Measurements from ENCODE around the gene ECHDC3.
A peak's percentile ranks its signal among the peaks of the same experiment; 100 is the strongest.

Gene ECHDC3

DNA sequence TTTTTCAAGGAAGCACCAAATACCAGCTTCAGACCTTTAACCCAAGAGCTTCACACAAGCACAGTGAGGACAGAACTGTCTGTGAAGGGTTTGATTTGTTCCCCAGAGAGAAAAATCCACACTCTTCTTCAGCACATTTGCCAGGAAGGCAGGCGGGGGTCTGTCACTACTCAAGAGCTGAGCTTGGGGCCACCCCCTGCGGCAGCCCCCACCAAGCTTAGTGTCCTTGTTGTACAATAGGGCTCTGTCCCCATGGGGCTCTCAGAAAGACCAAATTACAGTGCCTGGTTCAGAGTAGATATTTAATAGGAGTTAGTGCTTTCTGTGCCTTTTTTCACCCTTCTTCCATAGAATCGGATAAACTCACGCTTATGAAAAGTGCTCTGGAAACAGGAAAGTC lies 12.4 kb downstream of the ECHDC3 start:
- DNase-seq, result no peak

- DNase-seq, result no peak
Measured at GRCh38 chr10:11755512-11756263, 13.5 kb downstream of the ECHDC3 start.

DNA sequence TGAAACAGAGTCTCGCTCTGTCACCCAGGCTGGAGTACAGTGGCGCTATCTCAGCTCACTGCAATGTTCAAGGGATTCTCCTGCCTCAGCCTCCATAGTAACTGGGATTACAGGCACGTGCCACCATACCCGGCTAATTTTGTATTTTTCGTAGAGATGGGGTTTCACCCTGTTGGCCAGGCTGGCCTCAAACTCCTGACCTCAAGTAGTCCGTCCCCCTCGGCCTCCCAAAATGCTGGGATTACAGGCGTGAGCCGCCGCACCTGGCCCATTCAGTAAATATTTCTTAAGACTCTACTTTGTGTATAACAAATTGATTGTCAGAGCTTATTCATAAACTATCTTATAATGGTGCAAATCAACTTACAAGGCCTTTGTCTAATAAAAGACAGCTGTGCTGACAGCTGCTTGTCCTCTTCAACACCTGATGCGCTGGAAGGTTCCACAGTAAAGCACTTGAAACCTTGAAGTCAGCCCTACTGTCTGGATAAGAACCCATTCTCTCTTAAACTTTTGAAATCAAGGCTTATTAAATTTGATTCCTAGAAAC lies 14.7 kb downstream of the ECHDC3 start:
- DNase-seq, result no peak

DNA sequence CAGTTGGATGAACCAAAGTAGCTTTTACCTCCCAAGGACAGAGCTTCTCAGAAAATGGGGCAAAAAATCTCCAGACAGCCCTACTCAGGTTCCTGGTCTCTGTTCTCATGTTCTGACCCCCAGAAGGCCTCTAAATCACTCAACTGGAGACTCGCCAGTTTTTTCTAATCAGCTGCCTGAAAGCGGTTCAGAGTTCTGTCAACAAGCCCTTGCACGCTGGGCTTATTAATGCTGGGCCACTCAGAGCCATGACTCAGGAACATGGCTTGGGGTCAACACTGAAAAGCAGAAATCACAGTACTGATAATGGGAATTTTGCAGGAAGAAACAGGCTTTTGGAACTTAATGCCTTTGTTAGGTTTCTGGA lies 15.3 kb downstream of the ECHDC3 start:
- DNase-seq, result no peak

DNA sequence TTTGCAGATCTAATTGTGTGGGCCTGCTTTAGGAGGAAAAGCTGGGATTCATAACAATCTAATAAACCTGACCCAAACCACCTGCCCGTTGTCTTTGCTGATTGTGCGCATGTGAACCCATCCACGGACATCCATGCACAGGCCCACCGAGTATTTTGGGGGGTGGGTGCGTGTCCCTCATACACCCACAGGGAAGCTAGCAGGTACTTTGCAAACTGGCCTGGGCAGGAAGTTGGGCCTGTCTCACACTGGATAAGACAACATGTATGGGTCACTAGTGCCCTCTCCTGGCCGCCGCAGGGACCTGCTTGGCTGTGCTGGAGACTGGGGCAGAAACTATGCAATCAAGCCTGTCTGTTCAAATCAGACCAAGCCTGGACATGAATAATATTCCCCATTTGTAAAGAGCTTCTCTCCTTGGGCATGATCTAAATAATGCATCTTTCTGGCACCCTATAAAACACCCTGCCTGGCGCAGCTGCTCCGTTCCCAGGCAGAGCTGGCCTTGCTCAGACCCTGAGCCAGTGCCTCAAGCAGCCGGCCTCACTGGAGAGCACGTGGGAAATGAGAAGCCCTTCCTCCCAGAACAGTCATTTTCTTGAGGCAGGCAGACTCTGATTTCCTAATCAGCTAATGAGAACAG lies 15.8 kb downstream of the ECHDC3 start:
- DNase-seq, result peak; percentile 81 to 83

DNA sequence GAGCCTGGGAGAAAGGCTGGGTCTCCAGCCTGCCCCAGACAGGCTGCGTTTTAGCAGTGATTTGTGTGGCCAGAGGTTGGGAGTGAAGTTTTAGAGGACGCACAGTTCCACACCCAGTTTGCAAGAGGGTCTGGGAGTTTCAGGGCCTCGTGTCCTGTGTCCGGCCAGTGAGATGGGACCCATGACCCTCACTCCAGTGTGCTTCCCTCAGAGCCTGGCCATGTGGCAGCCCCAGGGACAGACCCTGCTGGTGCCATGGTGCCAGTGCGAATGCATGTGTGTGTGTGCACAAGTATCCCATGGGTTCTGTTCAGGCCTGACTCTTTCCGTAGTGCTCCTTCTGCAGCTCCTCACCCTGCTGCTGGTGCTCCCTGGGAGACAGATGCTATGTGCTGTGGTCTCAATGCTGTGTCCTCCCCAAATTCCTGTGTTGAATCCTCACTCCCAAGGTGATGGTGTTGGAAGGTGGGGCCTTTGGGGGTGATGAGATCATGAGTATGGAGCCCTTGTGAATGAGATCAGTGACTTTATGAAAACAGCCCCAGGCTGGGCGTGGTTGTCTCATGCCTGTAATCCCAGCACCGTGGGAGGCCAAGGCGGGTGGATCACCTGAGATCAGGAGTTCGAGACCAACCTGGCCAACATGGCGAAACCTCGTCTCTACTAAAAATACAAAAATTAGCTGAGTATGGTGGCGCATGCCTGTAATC lies 16.5 kb downstream of the ECHDC3 start:
- no peak for DNase-seq

GRCh38 chr10:11759347-11759746 lies 17.2 kb downstream of the ECHDC3 start:
- no peak for DNase-seq

- DNase-seq, result no peak
Measured at GRCh38 chr10:11760151-11760550, 18.0 kb downstream of the ECHDC3 start.

- DNase-seq, result no peak
Measured at GRCh38 chr10:11760861-11761260, 18.7 kb downstream of the ECHDC3 start.

DNA sequence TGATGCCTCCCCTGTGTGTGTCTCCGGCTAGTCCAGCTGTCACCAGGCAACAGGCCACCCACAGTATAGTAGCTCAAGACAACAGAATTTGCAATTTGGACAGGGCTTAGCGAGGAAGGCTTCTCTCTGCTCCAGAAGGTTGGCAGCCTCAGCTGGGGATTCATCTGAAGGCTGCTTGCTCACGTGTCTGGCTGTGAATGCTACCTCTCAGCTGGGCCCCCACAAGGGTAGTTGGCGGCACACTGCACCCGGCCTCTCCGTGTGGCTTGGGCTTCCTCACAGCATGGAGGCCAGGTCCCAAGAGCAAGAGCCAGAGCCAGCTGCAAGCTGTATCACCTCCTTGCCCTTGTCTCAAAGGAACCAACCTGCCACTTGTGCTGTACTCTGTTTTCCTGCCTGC lies 19.2 kb downstream of the ECHDC3 start:
- no peak for DNase-seq

GRCh38 chr10:11762706-11763500 lies 20.7 kb downstream of the ECHDC3 start:
- no peak for DNase-seq

GRCh38 chr10:11763501-11763861 lies 21.3 kb downstream of the ECHDC3 start:
- DNase-seq, result no peak

- DNase-seq, result no peak
Measured at GRCh38 chr10:11765141-11765540, 23.0 kb downstream of the ECHDC3 start.

DNA sequence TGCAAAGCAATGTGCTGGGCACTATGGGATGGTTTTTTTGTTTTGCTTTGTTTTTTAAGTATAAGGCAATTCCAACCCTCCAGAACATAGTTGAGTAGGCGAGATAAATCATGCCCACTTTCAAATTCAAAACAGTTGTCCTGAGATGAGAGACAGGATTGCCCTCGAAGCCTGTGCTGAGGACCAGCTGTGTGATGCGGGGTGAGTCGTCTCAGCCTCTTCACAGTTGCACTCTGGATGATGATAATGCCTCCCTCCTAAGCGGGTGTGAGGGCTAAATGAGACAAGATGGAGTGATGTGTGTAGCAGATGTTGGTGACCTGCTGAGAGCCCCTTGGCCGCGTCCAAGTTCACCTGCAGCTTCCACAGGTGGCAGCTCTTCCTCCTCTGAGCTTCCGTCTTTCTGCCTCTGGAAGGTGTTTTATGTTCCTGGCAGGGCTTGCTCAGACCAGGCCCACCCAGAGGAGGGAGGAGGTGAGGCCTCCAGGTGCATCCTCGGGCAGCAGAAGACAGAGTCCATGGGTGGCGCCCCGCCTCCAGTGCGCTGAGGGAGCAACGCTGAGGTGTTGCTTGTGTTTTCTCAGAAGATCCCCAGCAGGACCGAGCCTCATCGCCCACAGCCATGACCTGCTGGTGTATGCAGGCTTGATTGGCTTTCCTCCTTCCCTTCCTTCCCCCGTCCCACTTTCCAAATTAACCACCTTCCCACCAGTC lies 30.6 kb downstream of the ECHDC3 start:
- DNase-seq, result no peak

GRCh38 chr10:11773761-11774441 lies 31.7 kb downstream of the ECHDC3 start:
- no peak for DNase-seq

DNA sequence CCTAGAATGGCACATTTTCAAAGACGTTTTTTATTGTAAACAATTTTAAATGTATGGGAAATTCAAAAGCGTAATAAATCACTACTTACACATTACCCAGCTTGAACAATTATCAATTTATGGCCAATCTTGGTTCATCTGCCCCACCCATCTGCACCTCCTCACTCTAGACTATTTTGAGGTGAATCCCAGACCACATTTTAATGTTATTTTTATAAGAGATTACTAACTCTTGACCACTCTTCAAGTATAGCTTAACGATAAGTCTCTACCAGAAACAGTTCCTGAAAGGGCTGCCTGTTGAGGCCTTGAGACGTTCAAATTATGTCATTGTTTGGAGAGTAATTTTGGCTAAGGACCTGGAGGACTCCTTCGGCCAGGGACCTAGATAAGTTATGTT lies 33.2 kb downstream of the ECHDC3 start:
- DNase-seq, result no peak

DNA sequence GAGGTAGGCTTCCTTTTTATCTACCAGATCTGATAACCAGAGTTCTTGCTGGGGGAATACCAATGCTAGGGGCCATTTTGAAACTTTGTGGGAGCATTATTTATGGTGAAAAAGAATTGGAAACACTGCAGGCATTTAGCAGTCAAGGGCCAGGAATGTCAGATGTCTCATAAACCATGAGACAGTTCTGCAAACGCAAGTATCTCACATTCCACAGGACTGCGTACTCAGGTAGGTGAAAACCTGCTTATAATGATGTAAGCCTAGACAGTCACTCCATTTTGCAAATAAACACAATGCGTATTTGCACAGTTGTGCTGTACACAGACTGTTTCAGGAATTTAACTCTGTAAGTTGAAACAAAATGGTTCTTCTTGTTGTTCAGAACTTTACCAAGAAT lies 33.9 kb downstream of the ECHDC3 start:
- no peak for DNase-seq

DNA sequence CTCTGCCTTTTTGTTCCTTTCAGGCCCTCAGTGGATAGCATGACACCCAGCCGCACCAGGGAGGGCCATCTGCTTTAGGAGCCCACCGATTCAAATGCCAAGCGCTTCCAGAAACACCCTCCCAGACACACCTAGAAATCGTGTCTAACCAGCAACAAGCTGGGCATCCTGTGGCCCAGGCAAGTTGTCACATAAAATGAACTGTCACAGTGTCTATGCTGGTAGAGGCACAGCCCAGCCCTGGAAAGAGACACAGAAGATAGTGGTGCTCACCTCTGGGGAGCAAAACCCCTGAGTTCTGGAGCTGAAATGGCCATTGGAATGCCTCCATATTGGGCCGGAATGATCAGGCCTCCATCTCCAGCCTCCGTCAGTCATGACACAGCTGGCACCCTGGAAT lies 38.9 kb downstream of the ECHDC3 start:
- DNase-seq, result no peak

DNA sequence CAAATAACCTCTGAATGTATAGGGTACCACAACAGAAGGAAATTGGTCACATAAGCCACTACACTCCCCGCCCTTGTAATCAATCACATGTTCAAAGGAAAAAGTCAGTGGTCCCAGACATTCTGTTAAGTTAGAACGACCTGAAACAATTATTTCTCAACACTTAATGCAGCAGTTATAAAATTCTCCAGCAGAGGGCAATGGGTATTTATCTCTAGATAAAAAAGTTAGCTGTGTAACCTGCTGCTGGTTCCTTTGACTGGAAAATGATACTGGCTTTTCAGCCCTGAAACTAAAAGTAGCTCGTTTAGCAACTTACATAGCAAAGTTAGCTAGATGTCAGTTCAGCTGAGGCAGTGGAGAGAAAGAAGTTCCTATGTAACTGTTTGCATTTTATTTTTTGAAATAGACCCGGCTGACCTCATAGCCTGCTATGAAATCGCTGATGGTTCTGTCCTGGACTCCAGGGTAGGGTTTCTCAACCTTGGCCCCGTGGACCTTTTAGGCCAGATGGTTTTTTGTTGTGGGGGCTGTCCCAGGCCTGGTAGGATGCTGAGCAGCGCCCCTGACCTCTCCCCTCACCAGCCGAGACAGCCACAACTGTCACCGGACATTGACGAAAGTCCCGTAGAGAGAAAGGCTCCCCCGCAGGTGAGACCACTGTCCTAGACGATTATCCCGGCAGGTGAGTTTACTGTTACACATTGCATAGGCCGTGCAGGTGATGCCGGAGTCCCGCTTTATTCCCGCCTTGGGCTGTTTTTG lies 40.8 kb downstream of the ECHDC3 start:
- DNase-seq, result no peak

- DNase-seq, result no peak
Measured at GRCh38 chr10:11783558-11783865, 41.3 kb downstream of the ECHDC3 start.

GRCh38 chr10:11787374-11787773 lies 45.2 kb downstream of the ECHDC3 start:
- DNase-seq, result no peak

All from activated CD4-positive, alpha-beta T cell treated with anti-CD3 and anti-CD28 coated beads, Interleukin-2, amount 50 U/mL, for 4 hours (primary cell).